HG03378 (cell line): ENCODE results near the gene WNK2.
"Not testable (repeated sequence)": the region's sequence is repeated elsewhere in the genome, so short reads cannot be mapped to it uniquely, and the experiment has no call there.

Source experiments
- ATAC-seq: cut with Tn5 transposase; IDR thresholded peaks from one replicate; pipeline ENCODE4 v1.9.1; 2021; ENCODE audit warnings: mild to moderate bottlenecking, moderate library complexity; ENCODE audit not compliant: unreplicated experiment

WNK2 gene

GRCh38 chr9:93324191-93324834 lies 140.4 kb downstream of the WNK2 start:
- ATAC-seq = no peak

GRCh38 chr9:93325307-93326035 lies 141.5 kb downstream of the WNK2 start:
- no peak for ATAC-seq

GRCh38 chr9:93326056-93326455 lies 142.1 kb downstream of the WNK2 start:
- no peak for ATAC-seq

- ATAC-seq = no peak
These were observed 142.7 kb downstream of the WNK2 start for GRCh38 chr9:93326654-93327053.

GRCh38 chr9:93329629-93330280 lies 145.8 kb downstream of the WNK2 start:
- no peak for ATAC-seq

GRCh38 chr9:93332317-93332716 lies 148.4 kb downstream of the WNK2 start:
- no peak for ATAC-seq

- no peak for ATAC-seq
These were observed 152.8 kb downstream of the WNK2 start for GRCh38 chr9:93336720-93337119.

- not testable (repeated sequence) for ATAC-seq
These were observed 154.3 kb downstream of the WNK2 start for GRCh38 chr9:93338196-93338595.

GRCh38 chr9:93340091-93340490 lies 156.2 kb downstream of the WNK2 start:
- no peak for ATAC-seq

- ATAC-seq = not testable (repeated sequence)
These were observed 157.9 kb downstream of the WNK2 start for GRCh38 chr9:93341820-93342219.

GRCh38 chr9:93342428-93342827 lies 158.5 kb downstream of the WNK2 start:
- ATAC-seq = not testable (repeated sequence)

GRCh38 chr9:93343663-93344062 lies 159.7 kb downstream of the WNK2 start:
- ATAC-seq = no peak

- ATAC-seq = no peak
These were observed 161.8 kb downstream of the WNK2 start for GRCh38 chr9:93345643-93346230.

- no peak for ATAC-seq
These were observed 162.5 kb downstream of the WNK2 start for GRCh38 chr9:93346231-93347112.

GRCh38 chr9:93347371-93347975 lies 163.5 kb downstream of the WNK2 start:
- ATAC-seq = not testable (repeated sequence)

GRCh38 chr9:93353413-93354310 lies 169.7 kb downstream of the WNK2 start:
- ATAC-seq = not testable (repeated sequence)

- no peak for ATAC-seq
These were observed 170.5 kb downstream of the WNK2 start for GRCh38 chr9:93354451-93354850.

GRCh38 chr9:93355827-93356226 lies 171.9 kb downstream of the WNK2 start:
- no peak for ATAC-seq

- no peak for ATAC-seq
These were observed 173.7 kb downstream of the WNK2 start for GRCh38 chr9:93357649-93358048.
